ENCODE results near the gene PADI2.

GRCh38 chr1:17167786-17168090 is 48.5 kb upstream of the PADI2 start:
- no peak for TF ChIP-seq CTCF (conservative IDR thresholded peaks at IDR 0.05)
- no peak for TF ChIP-seq EZH2 (IDR thresholded peaks at IDR 0.05; ENCODE audit: low read depth)

All from PC-9 (cell line).